Sigmoid colon (tissue), 7 donors: ENCODE results near the gene AMOT. TPM values are rescaled to one million over a fixed set of nuclear protein-coding genes. Genes with fewer than 3 reads are reported as not detected.
A peak's percentile ranks its signal among the peaks of the same experiment; 100 is the strongest.

Experiments
- DNase-seq: peaks from one replicate; pipeline ENCODE4 v3.0.0-alpha.2; 2019
- H3K27ac ChIP-seq, 4 donors: fragments of 200-600 bp; sonication (generic); one replicate each; pipeline ENCODE4 v1.5.1; 2016 to 2019; ENCODE audit warnings: mild to moderate bottlenecking in 1 of 4
- H3K27me3 ChIP-seq, 3 donors: fragments of 200-600 bp; sonication (generic); one replicate each; pipeline ENCODE4 v1.5.1; 2019; ENCODE audit warnings: mild to moderate bottlenecking in 1 of 3
- H3K36me3 ChIP-seq, 4 donors: fragments of 200-600 bp; sonication (generic); one replicate each; pipeline ENCODE4 v1.5.1; 2016 to 2019
- H3K4me1 ChIP-seq, 4 donors: fragments of 200-600 bp; sonication (generic); one replicate each; pipeline ENCODE4 v1.5.1; 2017 to 2019
- H3K4me3 ChIP-seq, 4 donors: fragments of 200-600 bp; sonication (generic); one replicate each; pipeline ENCODE4 v1.5.1; 2017 to 2019; ENCODE audit warnings: mild to moderate bottlenecking in 2 of 4, moderate library complexity in 1 of 4
- H3K9me3 ChIP-seq, 4 donors: fragments of 200-600 bp in 3 of 4; sonication (generic) in 3 of 4; one replicate each; pipeline versions ENCODE4 v1.5.1 to v1.6.1; 2013 to 2019
- CTCF ChIP-seq, 4 experiments: fragments of 450-650 bp in 3 of 4; fragments of 200-600 bp in 1 of 4; IDR thresholded peaks; one replicate each; pipeline ENCODE4 v1.5.1; 2016 to 2019; ENCODE audit warnings: antibody characterized with exemption in 4 of 4, mild to moderate bottlenecking in 3 of 4, moderate library complexity in 2 of 4
- EP300 ChIP-seq, 4 donors: sonication (generic); formaldehyde crosslinking; IDR thresholded peaks; one replicate each; pipeline ENCODE4 v1.6.1; 2017; ENCODE audit warnings: antibody characterized with exemption in 4 of 4
- POLR2A ChIP-seq, 2 donors: fragments of 450-650 bp; IDR thresholded peaks; one replicate each; pipeline ENCODE4 v1.6.1; 2016; ENCODE audit warnings: antibody characterized with exemption in 2 of 2, mild to moderate bottlenecking in 2 of 2, moderate library complexity in 2 of 2
- POLR2AphosphoS5 ChIP-seq, 4 donors: sonication (generic); formaldehyde crosslinking; IDR thresholded peaks; one replicate each; pipeline ENCODE4 v1.6.1; 2017; ENCODE audit warnings: antibody characterized with exemption in 4 of 4
- WGBS, 2 donors: extraction: QIAGEN DNeasy Blood & Tissue Kit; methylation state at CpG; one replicate each; pipeline ENCODE4 v1.1.7; 2013; 5-methylcytosine and 5-hydroxymethylcytosine counted together
- intact Hi-C: fragments of 100-400 bp; cut with DNase I; formaldehyde crosslinking; loops from one replicate; pipeline ENCODE4 v1.15.1; 2023
- polyA plus RNA-seq, 3 donors: library from polyadenylated mRNA; stranded (reverse); fragments of 200-250 nt; gene quantifications; one replicate each; pipeline ENCODE4 v1.2.3, GENCODE V29; 2013
- total RNA-seq, 4 donors: library from RNA; depleted of rRNA; stranded (reverse); fragments of >200 nt; gene quantifications; one replicate each; pipeline ENCODE4 v1.1.0, GENCODE V29; 2016
- donor health status: healthy with polysubstance abuse.
- donor health status: Bipolar disorder and iron deficiency.
- donor health status: healthy.

The AMOT gene
- total RNA-seq (10 to 100 TPM; 14.1 to 31.9 (median 18.4) TPM), polyA plus RNA-seq (1 to 10 TPM; 2.1 to 7.5 (median 3.0) TPM)

- 1% methylated on average over 49 of the region's 49 CpGs for WGBS, 2 donors
- Histone ChIP-seq H3K36me3 (no peaks in the 10 kb centered on the region), H3K4me1 (peaks cover 0 to 9% (median under 1%) of the 10 kb centered on the region in 4 donors), H3K27me3 (no peaks in the 10 kb centered on the region), H3K27ac (peak within 1 kb of the TSS; percentile 80 to 89 (median 83)), H3K9me3 (no peaks in the 10 kb centered on the region), H3K4me3 (peak within 1 kb of the TSS; percentile 52 to 64 (median 62))
- DNase-seq: peak; percentile 87
- peak in 1 of 2 donors; percentile 42 for TF ChIP-seq POLR2A (IDR thresholded peaks at IDR 0.05)
- peak; percentile 50 to 69 (median 63) for TF ChIP-seq POLR2AphosphoS5 (IDR thresholded peaks at IDR 0.05)
- TF ChIP-seq CTCF (IDR thresholded peaks at IDR 0.05): no peak
- TF ChIP-seq EP300 (IDR thresholded peaks at IDR 0.05): no peak
- intact Hi-C loops: no loop called here
Observed at GRCh38 chrX:112840382-112841113, at the start of gene AMOT. TSS of gene AMOT (minus strand) at chrX:112840831. CDS start at chrX:112823126, 17,705 bp downstream.

- 49 to 81% methylated on average over 9 of the region's 9 CpGs for WGBS, 2 donors
- no peaks in the 10 kb centered on the region for H3K27me3 ChIP-seq
- TF ChIP-seq POLR2A (IDR thresholded peaks at IDR 0.05) (no peak), POLR2AphosphoS5 (IDR thresholded peaks at IDR 0.05) (no peak), CTCF (IDR thresholded peaks at IDR 0.05) (no peak), EP300 (IDR thresholded peaks at IDR 0.05) (no peak)
- no peak overlapping the region for H3K27ac ChIP-seq
- DNase-seq: no peak
- intact Hi-C loops: no loop called here
- H3K9me3 ChIP-seq: no peaks in the 10 kb centered on the region
- H3K4me3 ChIP-seq: no peak overlapping the region
- H3K36me3 ChIP-seq: no peaks in the 10 kb centered on the region
- no peaks in the 10 kb centered on the region for H3K4me1 ChIP-seq
Observed at GRCh38 chrX:112889400-112889799, 48.8 kb upstream of the AMOT start.

GRCh38 chrX:112888916-112889315 lies 48.3 kb upstream of the AMOT start:
- intact Hi-C loops: no loop called here
- H3K4me1 ChIP-seq: no peaks in the 10 kb centered on the region
- H3K36me3 ChIP-seq: no peaks in the 10 kb centered on the region
- H3K27ac ChIP-seq: no peak overlapping the region
- TF ChIP-seq POLR2AphosphoS5 (IDR thresholded peaks at IDR 0.05): no peak
- no peak for TF ChIP-seq POLR2A (IDR thresholded peaks at IDR 0.05)
- TF ChIP-seq CTCF (IDR thresholded peaks at IDR 0.05): no peak
- TF ChIP-seq EP300 (IDR thresholded peaks at IDR 0.05): no peak
- no peaks in the 10 kb centered on the region for H3K27me3 ChIP-seq
- WGBS, 2 donors: 54 to 76% methylated on average over 2 of the region's 2 CpGs
- no peak overlapping the region for H3K4me3 ChIP-seq
- no peak for DNase-seq
- H3K9me3 ChIP-seq: no peaks in the 10 kb centered on the region

- WGBS, 2 donors: 40 to 66% methylated on average over 3 of the region's 3 CpGs
- Histone ChIP-seq H3K27me3 (no peaks in the 10 kb centered on the region), H3K27ac (no peak overlapping the region), H3K9me3 (no peaks in the 10 kb centered on the region), H3K4me3 (no peak overlapping the region), H3K4me1 (no peaks in the 10 kb centered on the region), H3K36me3 (no peaks in the 10 kb centered on the region)
- intact Hi-C loops: no loop called here
- no peak for DNase-seq
- TF ChIP-seq EP300 (IDR thresholded peaks at IDR 0.05) (no peak), POLR2A (IDR thresholded peaks at IDR 0.05) (no peak), CTCF (IDR thresholded peaks at IDR 0.05) (no peak), POLR2AphosphoS5 (IDR thresholded peaks at IDR 0.05) (no peak)
Observed at GRCh38 chrX:112877771-112878173, 37.1 kb upstream of the AMOT start.
